Measurements from ENCODE around the gene IL31RA.

DNA sequence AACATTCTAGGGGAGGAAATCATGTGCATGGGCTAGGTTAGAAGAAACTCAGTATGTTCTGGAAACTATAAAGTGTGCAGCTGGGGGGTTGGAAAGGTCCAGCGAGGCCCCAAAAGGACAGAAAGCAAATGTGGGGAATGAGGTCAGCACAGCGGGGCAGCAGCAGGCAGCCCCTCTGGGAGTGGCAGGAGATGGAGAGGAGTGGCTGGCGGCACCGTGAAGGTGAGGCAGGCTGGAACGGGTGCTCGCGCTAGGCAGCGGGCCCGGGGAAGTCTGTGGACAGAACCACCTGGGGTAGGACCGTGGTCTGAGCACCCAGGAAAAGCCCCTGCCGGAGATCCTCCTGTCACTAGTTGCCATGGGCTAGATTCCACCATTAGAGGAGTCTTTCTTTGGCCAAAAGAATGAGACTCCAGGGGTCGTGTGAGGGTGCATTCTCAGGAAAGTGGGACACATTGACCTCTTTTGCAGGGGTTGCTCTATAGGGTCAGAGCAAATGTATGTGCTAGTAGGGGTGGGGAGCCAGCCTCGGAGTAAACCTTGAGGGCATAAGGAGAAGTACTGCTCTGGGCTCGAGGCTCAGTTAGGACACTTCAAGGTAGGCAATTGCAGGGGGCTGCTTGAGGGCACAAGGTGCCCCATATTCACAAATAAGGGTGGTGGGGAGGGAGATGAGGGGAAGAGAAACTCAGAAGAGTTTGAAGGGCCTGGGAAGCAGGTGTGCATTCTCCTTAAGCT lies 82.4 kb downstream of the IL31RA start:
- TF ChIP-seq, protein P1, sequence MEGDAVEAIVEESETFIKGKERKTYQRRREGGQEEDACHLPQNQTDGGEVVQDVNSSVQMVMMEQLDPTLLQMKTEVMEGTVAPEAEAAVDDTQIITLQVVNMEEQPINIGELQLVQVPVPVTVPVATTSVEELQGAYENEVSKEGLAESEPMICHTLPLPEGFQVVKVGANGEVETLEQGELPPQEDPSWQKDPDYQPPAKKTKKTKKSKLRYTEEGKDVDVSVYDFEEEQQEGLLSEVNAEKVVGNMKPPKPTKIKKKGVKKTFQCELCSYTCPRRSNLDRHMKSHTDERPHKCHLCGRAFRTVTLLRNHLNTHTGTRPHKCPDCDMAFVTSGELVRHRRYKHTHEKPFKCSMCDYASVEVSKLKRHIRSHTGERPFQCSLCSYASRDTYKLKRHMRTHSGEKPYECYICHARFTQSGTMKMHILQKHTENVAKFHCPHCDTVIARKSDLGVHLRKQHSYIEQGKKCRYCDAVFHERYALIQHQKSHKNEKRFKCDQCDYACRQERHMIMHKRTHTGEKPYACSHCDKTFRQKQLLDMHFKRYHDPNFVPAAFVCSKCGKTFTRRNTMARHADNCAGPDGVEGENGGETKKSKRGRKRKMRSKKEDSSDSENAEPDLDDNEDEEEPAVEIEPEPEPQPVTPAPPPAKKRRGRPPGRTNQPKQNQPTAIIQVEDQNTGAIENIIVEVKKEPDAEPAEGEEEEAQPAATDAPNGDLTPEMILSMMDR (IDR thresholded peaks at IDR 0.05; ENCODE audit: insufficient read depth, low read length, poor library complexity, severe bottlenecking) = no peak
- no peak for TF ChIP-seq EZH2phosphoT487 (conservative IDR thresholded peaks at IDR 0.05; ENCODE audit: low read length)

All from SU-DHL-6 (cell line).